H9 (cell line): ENCODE results near the gene GPR84. TPM values are rescaled to one million over a fixed set of nuclear protein-coding genes. Genes with fewer than 3 reads are reported as not detected.

Experiments used
- DNase-seq: peaks from one replicate; pipeline ENCODE4 v3.0.0-alpha.2; 2017
- H2AFZ ChIP-seq: one replicate; pipeline ENCODE4 v1.6.1; 2013; ENCODE audit warnings: mild to moderate bottlenecking, low read length, control low read depth, moderate library complexity
- H2AK5ac ChIP-seq: 2 replicates; pipeline ENCODE4 v1.6.1; 2013; ENCODE audit warnings: low read length, control low read depth, mixed read lengths; ENCODE audit not compliant: insufficient read length
- H2BK120ac ChIP-seq: one replicate; pipeline ENCODE4 v1.6.1; 2013; ENCODE audit warnings: low read depth, mild to moderate bottlenecking, low read length, control low read depth, inconsistent platforms; ENCODE audit not compliant: poor library complexity, severe bottlenecking
- H2BK12ac ChIP-seq: 2 replicates; pipeline ENCODE4 v1.6.1; 2013; ENCODE audit warnings: low read length, control low read depth, mixed read lengths, low read depth; ENCODE audit not compliant: insufficient read length
- H2BK15ac ChIP-seq: 2 replicates; pipeline ENCODE4 v1.6.1; 2013; ENCODE audit warnings: low read depth, low read length, control low read depth
- H2BK20ac ChIP-seq: one replicate; pipeline ENCODE4 v1.6.1; 2013; ENCODE audit warnings: low read depth, mild to moderate bottlenecking, low read length, control low read depth, inconsistent platforms; ENCODE audit not compliant: poor library complexity, severe bottlenecking
- H2BK5ac ChIP-seq: 2 replicates; pipeline ENCODE4 v1.6.1; 2013; ENCODE audit warnings: low read length, control low read depth, mixed read lengths; ENCODE audit not compliant: insufficient read length
- H3K14ac ChIP-seq: 2 replicates; pipeline ENCODE4 v1.6.1; 2013; ENCODE audit warnings: low read length, control low read depth; ENCODE audit not compliant: insufficient read depth
- H3K18ac ChIP-seq: 2 replicates; pipeline ENCODE4 v1.6.1; 2013; ENCODE audit warnings: low read depth, mild to moderate bottlenecking, mixed read lengths, low read length, control low read depth; ENCODE audit not compliant: insufficient read length
- H3K23ac ChIP-seq: 2 replicates; pipeline ENCODE4 v1.6.1; 2013; ENCODE audit warnings: low read length, control low read depth, mixed read lengths, low read depth; ENCODE audit not compliant: insufficient read length
- H3K23me2 ChIP-seq: 2 replicates; pipeline ENCODE4 v1.6.1; 2013; ENCODE audit warnings: low read depth, mild to moderate bottlenecking, mixed read lengths, low read length, control low read depth; ENCODE audit not compliant: insufficient read length, poor library complexity, severe bottlenecking
- H3K27ac ChIP-seq: 2 replicates; pipeline ENCODE4 v1.5.1; 2013; ENCODE audit warnings: low read length, control low read depth, mixed read lengths, low read depth; ENCODE audit not compliant: insufficient read length
- H3K27me3 ChIP-seq: 2 replicates; pipeline ENCODE4 v1.6.1; 2013; ENCODE audit warnings: low read length, control low read depth, inconsistent platforms; ENCODE audit not compliant: insufficient read depth
- H3K4ac ChIP-seq: 2 replicates; pipeline ENCODE4 v1.6.1; 2013; ENCODE audit warnings: low read depth, mild to moderate bottlenecking, control low read depth, inconsistent platforms, low read length, moderate library complexity
- H3K4me1 ChIP-seq: 2 replicates; pipeline ENCODE4 v1.6.1; 2013; ENCODE audit warnings: low read length, control low read depth, inconsistent platforms; ENCODE audit not compliant: insufficient read depth
- H3K4me2 ChIP-seq: 2 replicates; pipeline ENCODE4 v1.6.1; 2013; ENCODE audit warnings: low read length, control low read depth, mixed read lengths; ENCODE audit not compliant: insufficient read length, insufficient read depth
- H3K56ac ChIP-seq: 2 replicates; pipeline ENCODE4 v1.6.1; 2013; ENCODE audit warnings: low read depth, mild to moderate bottlenecking, mixed read lengths, low read length, control low read depth; ENCODE audit not compliant: insufficient read length
- H3K79me1 ChIP-seq: 2 replicates; pipeline ENCODE4 v1.6.1; 2013; ENCODE audit warnings: low read depth, mild to moderate bottlenecking, moderate library complexity, low read length, control low read depth, inconsistent platforms; ENCODE audit not compliant: insufficient read depth, poor library complexity, severe bottlenecking
- H3K79me2 ChIP-seq: 2 replicates; pipeline ENCODE4 v1.6.1; 2013; ENCODE audit warnings: low read length, control low read depth, inconsistent platforms; ENCODE audit not compliant: insufficient read depth
- H3K9ac ChIP-seq: 2 replicates; pipeline ENCODE4 v1.6.1; 2013; ENCODE audit warnings: low read length, control low read depth, mixed read lengths; ENCODE audit not compliant: insufficient read length; ENCODE audit errors: extremely low read depth
- H3K9me3 ChIP-seq: one replicate; pipeline ENCODE4 v1.6.1; 2013; ENCODE audit warnings: low read depth, low read length, inconsistent platforms; ENCODE audit not compliant: control insufficient read depth
- H3T11ph ChIP-seq: one replicate; pipeline ENCODE4 v1.6.1; 2013; ENCODE audit warnings: mild to moderate bottlenecking, low read length, control low read depth, inconsistent platforms
- H4K20me1 ChIP-seq: one replicate; pipeline ENCODE4 v1.6.1; 2013; ENCODE audit not compliant: control insufficient read depth, insufficient read length, insufficient read depth
- H4K5ac ChIP-seq: 2 replicates; pipeline ENCODE4 v1.6.1; 2013; ENCODE audit warnings: low read depth, mild to moderate bottlenecking, mixed read lengths, low read length, control low read depth; ENCODE audit not compliant: insufficient read length
- H4K8ac ChIP-seq: replicated peaks from 2 replicates; pipeline ENCODE4 v1.6.1; 2013; ENCODE audit warnings: low read length, control low read depth, mixed read lengths, low read depth; ENCODE audit not compliant: insufficient read length
- H4K91ac ChIP-seq: 2 replicates; pipeline ENCODE4 v1.6.1; 2013; ENCODE audit warnings: low read depth, mild to moderate bottlenecking, moderate library complexity, mixed read lengths, low read length, control low read depth; ENCODE audit not compliant: insufficient read length
- H3K27ac Mint-ChIP-seq, 3 experiments: 2 replicates in 2 of 3; 3 replicates in 1 of 3; pipeline ENCODE4 v1.8.0; 2020 to 2021; ENCODE audit warnings: mixed read lengths in 3 of 3, mild to moderate bottlenecking in 1 of 3, moderate library complexity in 1 of 3
- H3K27me3 Mint-ChIP-seq: 2 replicates; pipeline ENCODE4 v1.8.0; 2021; ENCODE audit warnings: low read depth, mild to moderate bottlenecking, moderate library complexity, mixed read lengths
- H3K36me3 Mint-ChIP-seq, 3 experiments: 2 replicates in 2 of 3; 3 replicates in 1 of 3; pipeline ENCODE4 v1.8.0; 2020 to 2021; ENCODE audit warnings: low read depth in 3 of 3, mixed read lengths in 3 of 3; ENCODE audit not compliant: insufficient read depth in 1 of 3
- H3K4me1 Mint-ChIP-seq, 2 experiments: 2 replicates each; pipeline ENCODE4 v1.8.0; 2020; ENCODE audit warnings: mixed read lengths in 2 of 2
- H3K4me3 Mint-ChIP-seq, 2 experiments: 2 replicates in 1 of 2; 3 replicates in 1 of 2; pipeline ENCODE4 v1.8.0; 2020 to 2021; ENCODE audit warnings: mild to moderate bottlenecking in 2 of 2, mixed read lengths in 2 of 2, moderate library complexity in 1 of 2
- H3K9me3 Mint-ChIP-seq, 2 experiments: 2 replicates in 1 of 2; 3 replicates in 1 of 2; pipeline ENCODE4 v1.8.0; 2020; ENCODE audit warnings: mild to moderate bottlenecking in 2 of 2, mixed read lengths in 2 of 2, moderate library complexity in 1 of 2
- CTCF ChIP-seq: fragments of 200-600 bp; sonication (generic); conservative IDR thresholded peaks from 3 replicates; pipeline ENCODE4 v1.8.0; 2021; ENCODE audit warnings: antibody characterized with exemption, mild to moderate bottlenecking
- WGBS: extraction: QIAGEN DNeasy Blood & Tissue Kit; methylation state at CpG from one replicate; pipeline ENCODE4 v1.1.7; 2013; ENCODE audit warnings: missing lambda C conversion rate, low lambda C conversion rate, mixed read lengths; ENCODE audit not compliant: insufficient read length; ENCODE audit errors: extremely low coverage; 5-methylcytosine and 5-hydroxymethylcytosine counted together
- total RNA-seq: library from RNA; stranded (reverse); gene quantifications from 2 replicates; pipeline ENCODE4 v1.2.1, GENCODE V29; 2021

Gene GPR84
- total RNA-seq, 1 experiment from 2014 or later, result not detected

- Histone ChIP-seq H3K27ac (no peak overlapping the region), H3K18ac (peak overlapping the region; percentile 15), H3K9me3 (no peaks in the 10 kb centered on the region), H4K5ac (no peak overlapping the region), H2BK12ac (no peak overlapping the region), H2AK5ac (no peak overlapping the region), H3K4me2 (peak overlapping the region; percentile 98), H3T11ph (no peak overlapping the region), H4K8ac (no peak overlapping the region), H3K14ac (no peak overlapping the region), H2BK15ac (no peak overlapping the region), H3K23me2 (peaks cover 11% of the 10 kb centered on the region), H3K4ac (no peak overlapping the region), H3K56ac (no peak overlapping the region), H2BK20ac (no peak overlapping the region), H2BK5ac (no peak overlapping the region), H3K4me1 (peaks cover 10% of the 10 kb centered on the region), H3K79me2 (no peaks in the 10 kb centered on the region), H4K91ac (no peak overlapping the region), H2BK120ac (no peak overlapping the region), H3K23ac (no peak overlapping the region), H3K79me1 (no peaks in the 10 kb centered on the region), H3K27me3 (no peaks in the 10 kb centered on the region), H2AFZ (no peak overlapping the region), H4K20me1 (peaks cover 3% of the 10 kb centered on the region), H3K9ac (peak overlapping the region; percentile 59)
- DNase-seq, result peak; percentile 78
- no peak for TF ChIP-seq CTCF
- Mint-ChIP-seq H3K27ac (no peak overlapping the region), H3K4me3 (no peak overlapping the region), H3K9me3 (no peaks in the 10 kb centered on the region), H3K36me3 (no peaks in the 10 kb centered on the region; a peak in 1 of 7 replicates), H3K4me1 (peaks cover 11 to 15% of the 10 kb centered on the region in 2 experiments), H3K27me3 (peaks cover 7% of the 10 kb centered on the region)
- WGBS, result no CpG with 5 or more reads among the region's 15 CpGs
These were observed 5.9 kb downstream of the GPR84 start for GRCh38 chr12:54358191-54358944.
